ENCODE results near the gene ABCC1.

The ABCC1 gene

DNA sequence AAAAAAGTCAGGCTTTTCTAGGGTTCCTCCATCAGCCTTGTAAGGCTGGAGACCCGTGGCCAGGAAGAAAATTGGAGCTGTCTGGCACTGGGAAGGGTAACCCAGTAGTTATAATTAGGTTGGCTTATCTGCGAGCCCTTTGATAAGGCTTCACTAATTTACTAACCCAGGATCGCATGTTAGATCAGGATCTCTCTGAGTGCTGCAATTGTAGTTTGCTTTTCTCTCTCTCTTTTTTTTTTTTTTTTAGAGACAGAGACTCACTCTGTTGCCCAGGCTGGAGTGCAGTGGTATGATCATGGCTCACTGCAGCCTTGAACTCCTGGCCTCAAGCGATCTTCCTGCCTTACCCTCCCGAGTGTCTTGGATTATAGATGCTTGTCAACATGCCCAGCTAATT, 17.0 kb downstream of the ABCC1 start:
- CTCF ChIA-PET: no interaction called here
- peaks cover 3% of the 10 kb centered on the region for H3K4me1 ChIP-seq (ENCODE audit: control insufficient read depth, insufficient read depth, low read length)
- H3K36me3 ChIP-seq (ENCODE audit: control insufficient read depth in 2 of 2, insufficient read depth in 1 of 2, low read length in 2 of 2): peaks cover 0 to 6% of the 10 kb centered on the region in 2 experiments; a peak in 1 of 3 replicates
- TF ChIP-seq, protein P1, sequence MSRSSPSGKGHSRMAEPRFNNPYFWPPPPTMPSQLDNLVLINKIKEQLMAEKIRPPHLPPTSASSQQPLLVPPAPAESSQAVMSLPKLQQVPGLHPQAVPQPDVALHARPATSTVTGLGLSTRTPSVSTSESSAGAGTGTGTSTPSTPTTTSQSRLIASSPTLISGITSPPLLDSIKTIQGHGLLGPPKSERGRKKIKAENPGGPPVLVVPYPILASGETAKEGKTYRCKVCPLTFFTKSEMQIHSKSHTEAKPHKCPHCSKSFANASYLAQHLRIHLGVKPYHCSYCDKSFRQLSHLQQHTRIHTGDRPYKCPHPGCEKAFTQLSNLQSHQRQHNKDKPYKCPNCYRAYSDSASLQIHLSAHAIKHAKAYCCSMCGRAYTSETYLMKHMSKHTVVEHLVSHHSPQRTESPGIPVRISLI (tag by site-specific recombination; IDR thresholded peaks at IDR 0.05): 0 out of 2 replicates have a peak, but pooled peaks have one; percentile 21
- TF ChIP-seq ZNF302 (tag by site-specific recombination; IDR thresholded peaks at IDR 0.05; ENCODE audit: low read depth): no peak
- no peak overlapping the region for H3K4me3 ChIP-seq (ENCODE audit: low read depth, low read length)
- POLR2A ChIA-PET: interaction anchor here (0.7 kb wide), 1 partner anchor 78 kb away, joined by 3 read pairs; the partner anchor contains the start of gene CEP20
- no peaks in the 10 kb centered on the region for H3K9me3 ChIP-seq (ENCODE audit: control insufficient read depth, insufficient read depth, low read depth, low read length)
- no peak overlapping the region for H3K27ac ChIP-seq (ENCODE audit: extremely low read depth, low read depth, low read length)

DNA sequence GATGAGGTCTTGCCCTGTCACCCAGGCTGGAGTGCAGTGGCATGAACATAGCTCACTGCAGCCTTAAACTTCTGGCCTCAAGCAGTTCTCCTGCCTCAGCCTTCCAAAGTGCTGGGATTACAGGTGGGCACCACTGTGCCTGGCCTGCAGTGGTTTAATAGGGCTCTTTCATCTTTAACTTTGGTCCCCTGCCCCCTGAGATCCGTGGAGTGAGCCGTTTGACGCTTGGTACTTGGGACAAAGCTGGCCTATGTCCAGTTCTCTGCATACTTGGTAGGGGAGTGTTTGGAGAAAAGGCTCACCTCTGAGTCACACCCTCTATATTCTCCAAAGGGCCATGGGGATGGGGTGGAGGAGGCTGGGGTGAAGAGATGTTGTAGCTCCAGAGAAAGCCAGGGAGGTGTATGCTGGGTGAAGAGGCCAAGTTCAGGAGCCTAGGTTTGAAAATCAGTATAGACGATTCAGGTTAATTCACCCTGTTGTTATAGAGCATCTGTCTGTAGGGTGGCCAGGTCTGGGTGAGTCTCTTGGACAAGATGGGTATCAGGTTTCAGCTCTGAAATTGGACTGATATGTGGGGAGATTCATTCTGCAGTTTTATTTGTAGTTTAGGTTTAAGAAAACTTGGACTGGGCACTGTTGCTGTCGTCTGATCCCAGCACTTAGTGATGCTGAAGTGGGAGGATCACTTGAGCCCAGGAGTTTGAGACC, 17.6 kb downstream of the ABCC1 start:
- H3K27ac ChIP-seq (ENCODE audit: extremely low read depth, low read depth, low read length): no peak overlapping the region
- peaks cover 3% of the 10 kb centered on the region for H3K4me1 ChIP-seq (ENCODE audit: control insufficient read depth, insufficient read depth, low read length)
- no peak overlapping the region for H3K4me3 ChIP-seq (ENCODE audit: low read depth, low read length)
- H3K36me3 ChIP-seq (ENCODE audit: control insufficient read depth in 2 of 2, insufficient read depth in 1 of 2, low read length in 2 of 2): peaks cover 0 to 6% of the 10 kb centered on the region in 2 experiments; a peak in 1 of 3 replicates
- CTCF ChIA-PET: no interaction called here
- POLR2A ChIA-PET: interaction anchor here (0.7 to 1.0 kb wide), 2 partner anchors 17 to 79 kb away, joined by 3 read pairs; partner anchors contain the start of gene CEP20
- peak; percentile 18; the same call in 1 of the 2 replicates for TF ChIP-seq GLIS1 (tag by site-specific recombination; IDR thresholded peaks at IDR 0.05)
- TF ChIP-seq BCL11B (tag by site-specific recombination; IDR thresholded peaks at IDR 0.05; ENCODE audit: low read depth): no peak
- TF ChIP-seq, protein P2, sequence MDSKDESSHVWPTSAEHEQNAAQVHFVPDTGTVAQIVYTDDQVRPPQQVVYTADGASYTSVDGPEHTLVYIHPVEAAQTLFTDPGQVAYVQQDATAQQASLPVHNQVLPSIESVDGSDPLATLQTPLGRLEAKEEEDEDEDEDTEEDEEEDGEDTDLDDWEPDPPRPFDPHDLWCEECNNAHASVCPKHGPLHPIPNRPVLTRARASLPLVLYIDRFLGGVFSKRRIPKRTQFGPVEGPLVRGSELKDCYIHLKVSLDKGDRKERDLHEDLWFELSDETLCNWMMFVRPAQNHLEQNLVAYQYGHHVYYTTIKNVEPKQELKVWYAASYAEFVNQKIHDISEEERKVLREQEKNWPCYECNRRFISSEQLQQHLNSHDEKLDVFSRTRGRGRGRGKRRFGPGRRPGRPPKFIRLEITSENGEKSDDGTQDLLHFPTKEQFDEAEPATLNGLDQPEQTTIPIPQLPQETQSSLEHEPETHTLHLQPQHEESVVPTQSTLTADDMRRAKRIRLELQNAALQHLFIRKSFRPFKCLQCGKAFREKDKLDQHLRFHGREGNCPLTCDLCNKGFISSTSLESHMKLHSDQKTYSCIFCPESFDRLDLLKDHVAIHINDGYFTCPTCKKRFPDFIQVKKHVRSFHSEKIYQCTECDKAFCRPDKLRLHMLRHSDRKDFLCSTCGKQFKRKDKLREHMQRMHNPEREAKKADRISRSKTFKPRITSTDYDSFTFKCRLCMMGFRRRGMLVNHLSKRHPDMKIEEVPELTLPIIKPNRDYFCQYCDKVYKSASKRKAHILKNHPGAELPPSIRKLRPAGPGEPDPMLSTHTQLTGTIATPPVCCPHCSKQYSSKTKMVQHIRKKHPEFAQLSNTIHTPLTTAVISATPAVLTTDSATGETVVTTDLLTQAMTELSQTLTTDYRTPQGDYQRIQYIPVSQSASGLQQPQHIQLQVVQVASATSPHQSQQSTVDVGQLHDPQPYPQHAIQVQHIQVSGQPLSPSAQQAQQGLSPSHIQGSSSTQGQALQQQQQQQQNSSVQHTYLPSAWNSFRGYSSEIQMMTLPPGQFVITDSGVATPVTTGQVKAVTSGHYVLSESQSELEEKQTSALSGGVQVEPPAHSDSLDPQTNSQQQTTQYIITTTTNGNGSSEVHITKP (tag by site-specific recombination; IDR thresholded peaks at IDR 0.05): peak; percentile 44; the same call in 1 of the 2 replicates
- no peak for TF ChIP-seq TRIM28 (IDR thresholded peaks at IDR 0.05; ENCODE audit: borderline replicate concordance, low read length)
- TF ChIP-seq, protein P3, sequence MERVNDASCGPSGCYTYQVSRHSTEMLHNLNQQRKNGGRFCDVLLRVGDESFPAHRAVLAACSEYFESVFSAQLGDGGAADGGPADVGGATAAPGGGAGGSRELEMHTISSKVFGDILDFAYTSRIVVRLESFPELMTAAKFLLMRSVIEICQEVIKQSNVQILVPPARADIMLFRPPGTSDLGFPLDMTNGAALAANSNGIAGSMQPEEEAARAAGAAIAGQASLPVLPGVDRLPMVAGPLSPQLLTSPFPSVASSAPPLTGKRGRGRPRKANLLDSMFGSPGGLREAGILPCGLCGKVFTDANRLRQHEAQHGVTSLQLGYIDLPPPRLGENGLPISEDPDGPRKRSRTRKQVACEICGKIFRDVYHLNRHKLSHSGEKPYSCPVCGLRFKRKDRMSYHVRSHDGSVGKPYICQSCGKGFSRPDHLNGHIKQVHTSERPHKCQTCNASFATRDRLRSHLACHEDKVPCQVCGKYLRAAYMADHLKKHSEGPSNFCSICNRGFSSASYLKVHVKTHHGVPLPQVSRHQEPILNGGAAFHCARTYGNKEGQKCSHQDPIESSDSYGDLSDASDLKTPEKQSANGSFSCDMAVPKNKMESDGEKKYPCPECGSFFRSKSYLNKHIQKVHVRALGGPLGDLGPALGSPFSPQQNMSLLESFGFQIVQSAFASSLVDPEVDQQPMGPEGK (tag by site-specific recombination; IDR thresholded peaks at IDR 0.05): 0 out of 2 replicates have a peak, but pooled peaks have one; percentile 14
- peak; percentile 87 for TF ChIP-seq KLF1 (tag by site-specific recombination; IDR thresholded peaks at IDR 0.05)
- TF ChIP-seq, protein P4, sequence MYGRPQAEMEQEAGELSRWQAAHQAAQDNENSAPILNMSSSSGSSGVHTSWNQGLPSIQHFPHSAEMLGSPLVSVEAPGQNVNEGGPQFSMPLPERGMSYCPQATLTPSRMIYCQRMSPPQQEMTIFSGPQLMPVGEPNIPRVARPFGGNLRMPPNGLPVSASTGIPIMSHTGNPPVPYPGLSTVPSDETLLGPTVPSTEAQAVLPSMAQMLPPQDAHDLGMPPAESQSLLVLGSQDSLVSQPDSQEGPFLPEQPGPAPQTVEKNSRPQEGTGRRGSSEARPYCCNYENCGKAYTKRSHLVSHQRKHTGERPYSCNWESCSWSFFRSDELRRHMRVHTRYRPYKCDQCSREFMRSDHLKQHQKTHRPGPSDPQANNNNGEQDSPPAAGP (tag by site-specific recombination; IDR thresholded peaks at IDR 0.05): 0 out of 2 replicates have a peak, but pooled peaks have one; percentile 16
- no peaks in the 10 kb centered on the region for H3K9me3 ChIP-seq (ENCODE audit: control insufficient read depth, insufficient read depth, low read depth, low read length)

DNA sequence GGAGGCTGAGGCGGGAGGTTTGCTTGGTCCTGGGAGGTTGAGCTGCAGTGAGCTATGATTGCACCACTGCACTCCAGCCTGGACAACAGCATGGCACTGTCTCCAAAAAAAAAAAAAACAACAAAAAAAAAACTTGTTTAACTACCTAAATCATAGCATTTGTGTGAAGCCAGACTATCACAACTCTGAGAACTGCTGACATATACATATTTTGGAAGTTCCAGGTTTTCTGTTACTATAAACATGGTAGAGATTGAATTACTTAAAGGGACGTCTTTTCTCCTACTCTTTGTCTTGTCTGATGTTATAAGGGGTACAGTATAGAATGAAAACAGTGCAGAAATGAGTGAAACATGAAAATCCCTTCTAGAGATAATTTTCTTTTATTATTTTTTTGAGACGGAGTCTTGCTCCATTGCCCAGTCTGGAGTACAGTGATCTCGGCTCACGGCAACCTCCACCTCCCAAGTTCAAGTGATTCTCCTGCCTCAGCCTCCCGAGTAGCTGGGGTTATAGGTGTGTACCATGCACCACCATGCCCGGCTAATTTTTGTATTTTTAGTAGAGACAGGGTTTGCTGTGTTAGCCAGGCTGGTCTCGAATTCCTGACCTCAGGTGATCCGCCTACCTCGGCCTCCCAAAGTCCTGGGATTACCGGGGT, 18.4 kb downstream of the ABCC1 start:
- ChIA-PET POLR2A (interaction anchor here (1.0 kb wide), 1 partner anchor 18 kb away, joined by 3 read pairs; no protein-coding TSS in a partner anchor), CTCF (no interaction called here)
- peaks cover 0 to 11% of the 10 kb centered on the region in 2 experiments; a peak in 1 of 3 replicates for H3K36me3 ChIP-seq (ENCODE audit: control insufficient read depth in 2 of 2, insufficient read depth in 1 of 2, low read length in 2 of 2)

More for the DNA sequence above, 18.4 kb downstream of the ABCC1 start:
- H3K4me1 ChIP-seq (ENCODE audit: control insufficient read depth, insufficient read depth, low read length): peaks cover 3% of the 10 kb centered on the region
- no peak overlapping the region for H3K27ac ChIP-seq (ENCODE audit: extremely low read depth, low read depth, low read length)
- H3K4me3 ChIP-seq (ENCODE audit: low read depth, low read length): no peak overlapping the region
- no peak for TF ChIP-seq YY1 (tag by site-specific recombination; IDR thresholded peaks at IDR 0.05)
- TF ChIP-seq HOXC10 (CRISPR knock-in tag; IDR thresholded peaks at IDR 0.05): no peak
- TF ChIP-seq ZNF121 (tag by site-specific recombination; IDR thresholded peaks at IDR 0.05): 0 out of 2 replicates have a peak, but pooled peaks have one; percentile 37
- no peaks in the 10 kb centered on the region for H3K9me3 ChIP-seq (ENCODE audit: control insufficient read depth, insufficient read depth, low read depth, low read length)
